RWPE1 (cell line): ENCODE data around the gene FAM227A.
A peak's percentile ranks its signal among the peaks of the same experiment; 100 is the strongest.

ENCODE experiments used
- CTCF ChIA-PET: fragments of 350-600 bp; sonication (Branson Sonifier 250); formaldehyde crosslinking; extraction: SDS; loops from one replicate; lab custom pipeline; 2021; lab: Yijun Ruan, JAX
- POLR2A ChIA-PET: fragments of 400-600 bp; formaldehyde crosslinking; extraction: SDS; loops from one replicate; lab custom pipeline; 2020; ENCODE audit warnings: antibody characterized with exemption; ENCODE audit not compliant: low non-redundant PET; lab: Yijun Ruan, JAX
- DNase-seq: peaks from one replicate; pipeline ENCODE4 v3.0.0; 2012; ENCODE audit warnings: low spot score
- H3K27ac ChIP-seq: fragments of 450-650 bp; 2 replicates; pipeline ENCODE4 v1.5.1; 2017
- TF ChIP-seq, protein P1 (sequence below): fragments of 450-650 bp; conservative IDR thresholded peaks from 2 replicates; pipeline ENCODE4 v1.5.1; 2017; ENCODE audit warnings: low read depth, mild to moderate bottlenecking

FAM227A gene

DNA sequence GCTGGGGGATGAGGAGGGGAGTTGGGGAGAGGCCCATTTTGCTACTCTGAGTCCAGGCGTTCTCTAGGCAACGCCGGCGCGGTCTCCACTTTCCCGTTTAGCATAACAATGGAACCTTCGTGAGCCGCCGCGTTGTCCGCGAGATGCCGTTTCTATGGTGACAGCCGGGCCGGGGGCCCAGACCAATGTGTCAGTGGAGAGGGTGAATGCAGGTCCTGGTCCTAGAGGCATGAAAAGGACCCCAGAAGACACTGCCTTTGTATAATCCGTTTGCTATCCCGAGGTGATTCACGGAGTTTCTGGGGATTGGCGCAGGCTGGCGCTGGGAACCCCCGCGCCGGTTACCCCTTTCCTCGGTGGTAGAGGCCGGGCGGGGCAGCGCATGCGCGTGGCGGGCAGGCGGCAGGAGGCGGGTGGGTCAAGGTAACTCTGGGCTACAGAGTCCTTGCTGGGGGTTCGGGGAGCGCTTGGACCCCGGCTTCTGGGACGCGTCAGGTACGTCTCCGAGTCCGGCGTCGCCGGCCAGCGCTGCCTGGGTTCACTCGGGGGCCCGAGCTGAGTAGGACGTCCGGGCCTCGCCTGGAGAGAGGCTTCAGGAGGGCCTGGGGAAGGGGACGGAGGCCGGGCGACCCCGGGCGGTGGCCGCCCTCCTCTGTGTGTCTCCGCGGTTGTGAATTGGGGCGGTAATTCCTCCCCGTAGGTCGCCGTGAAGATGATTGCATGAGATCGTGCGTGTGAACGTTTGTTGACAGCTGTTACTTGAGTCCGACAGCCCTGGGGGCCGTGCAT is at the start of gene FAM227A, which contains the start of gene CBY1:
TSS of gene FAM227A (minus strand) at position 137 of the 789 bp plus-strand sequence. CDS start 6,224 bp downstream, outside the sequence.
TSS of gene CBY1 (plus strand) at position 383 of the 789 bp plus-strand sequence. CDS start 11,417 bp downstream, outside the sequence.
- TF ChIP-seq, protein P1, sequence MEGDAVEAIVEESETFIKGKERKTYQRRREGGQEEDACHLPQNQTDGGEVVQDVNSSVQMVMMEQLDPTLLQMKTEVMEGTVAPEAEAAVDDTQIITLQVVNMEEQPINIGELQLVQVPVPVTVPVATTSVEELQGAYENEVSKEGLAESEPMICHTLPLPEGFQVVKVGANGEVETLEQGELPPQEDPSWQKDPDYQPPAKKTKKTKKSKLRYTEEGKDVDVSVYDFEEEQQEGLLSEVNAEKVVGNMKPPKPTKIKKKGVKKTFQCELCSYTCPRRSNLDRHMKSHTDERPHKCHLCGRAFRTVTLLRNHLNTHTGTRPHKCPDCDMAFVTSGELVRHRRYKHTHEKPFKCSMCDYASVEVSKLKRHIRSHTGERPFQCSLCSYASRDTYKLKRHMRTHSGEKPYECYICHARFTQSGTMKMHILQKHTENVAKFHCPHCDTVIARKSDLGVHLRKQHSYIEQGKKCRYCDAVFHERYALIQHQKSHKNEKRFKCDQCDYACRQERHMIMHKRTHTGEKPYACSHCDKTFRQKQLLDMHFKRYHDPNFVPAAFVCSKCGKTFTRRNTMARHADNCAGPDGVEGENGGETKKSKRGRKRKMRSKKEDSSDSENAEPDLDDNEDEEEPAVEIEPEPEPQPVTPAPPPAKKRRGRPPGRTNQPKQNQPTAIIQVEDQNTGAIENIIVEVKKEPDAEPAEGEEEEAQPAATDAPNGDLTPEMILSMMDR: no peak
- CTCF ChIA-PET: interaction anchor here (0.5 to 0.6 kb wide), 2 partner anchors 12 to 19 kb away, joined by 3 to 5 read pairs; no protein-coding TSS in a partner anchor

DNA sequence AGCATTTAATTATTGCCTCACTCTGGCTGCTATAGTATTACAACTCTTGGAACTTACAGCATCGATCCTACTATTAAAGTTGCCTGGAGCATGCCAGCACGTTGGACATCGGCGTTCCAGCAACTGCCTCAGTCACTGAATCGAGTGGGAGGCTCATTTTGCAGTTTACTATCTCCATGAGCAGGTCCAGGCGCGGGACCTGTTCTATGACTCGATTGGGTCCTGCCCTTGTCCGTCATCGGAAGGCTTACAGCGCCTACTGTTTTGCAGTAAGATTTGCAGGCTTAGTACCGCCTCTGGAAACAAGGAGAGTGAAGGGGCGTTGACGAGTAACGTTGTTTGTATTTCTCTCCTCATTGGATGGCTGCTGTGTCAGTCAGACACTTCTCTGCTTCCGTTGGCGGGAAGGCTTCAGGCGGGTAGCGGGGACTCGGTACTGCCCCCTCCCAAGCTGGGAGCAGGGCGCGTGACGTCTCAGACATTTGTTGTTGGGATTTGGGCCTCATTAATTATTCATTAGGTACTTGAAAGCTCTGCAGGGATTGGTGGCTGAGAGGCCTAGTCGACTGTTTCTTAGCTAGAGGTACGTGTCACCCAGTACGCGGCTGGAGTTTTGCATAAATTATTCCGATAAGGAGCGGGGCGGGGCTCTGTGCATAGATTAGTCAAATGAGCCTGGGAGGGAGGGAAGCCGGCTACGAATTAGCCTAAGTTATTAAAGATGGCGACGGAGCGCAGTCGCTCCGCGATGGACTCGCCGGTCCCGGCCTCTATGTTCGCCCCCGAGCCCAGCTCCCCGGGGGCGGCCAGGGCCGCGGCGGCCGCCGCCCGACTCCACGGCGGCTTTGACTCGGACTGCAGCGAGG is 49.3 kb upstream of the FAM227A start, which contains the start of gene GTPBP1:
TSS of gene GTPBP1 (plus strand) at position 710 of the 866 bp plus-strand sequence. CDS start at position 722, 12 bp downstream.
- H3K27ac ChIP-seq: peak within 1 kb of the TSS; percentile 88
- CTCF ChIA-PET: interaction anchor here (0.8 kb wide), 1 partner anchor 653 kb away, joined by 3 read pairs; no protein-coding TSS in a partner anchor
- TF ChIP-seq, protein P1: no peak
- peak; percentile 97 for DNase-seq
- POLR2A ChIA-PET: interaction anchor here (0.6 kb wide), 2 partner anchors 52 to 336 kb away, joined by 3 to 8 read pairs; no protein-coding TSS in a partner anchor

More for the DNA sequence above, at the start of gene FAM227A, which contains the start of gene CBY1:
- H3K27ac ChIP-seq: peak within 1 kb of the TSS; percentile 93
- POLR2A ChIA-PET: no interaction called here
- DNase-seq: peak; percentile 93

DNA sequence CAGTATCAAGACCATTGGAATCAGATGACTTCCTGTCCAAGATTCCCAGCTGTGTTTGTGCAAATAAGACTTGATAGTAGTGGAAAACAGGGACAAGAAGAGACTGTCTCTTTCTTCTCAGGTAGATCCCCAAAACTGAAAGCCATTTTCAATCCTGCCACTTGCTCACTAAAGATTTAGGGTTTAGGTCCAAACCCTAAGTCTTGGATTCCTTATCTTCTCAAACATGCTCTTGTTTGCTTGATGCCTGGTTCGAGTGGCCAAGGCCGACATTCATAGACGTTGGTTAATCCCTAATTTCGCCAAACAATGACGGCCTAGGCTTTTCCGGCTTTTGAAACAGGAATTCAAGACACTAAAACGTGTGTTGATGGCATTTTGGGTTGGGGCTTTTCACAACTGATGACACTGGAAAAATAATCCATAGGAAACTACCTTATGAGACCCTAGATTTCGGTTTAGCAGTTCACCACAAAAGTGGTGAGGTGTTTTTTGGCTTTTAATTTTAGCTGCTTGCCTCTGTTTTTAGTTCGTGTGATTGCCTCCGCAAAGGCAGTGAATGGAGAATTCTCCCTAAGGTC is 48.6 kb upstream of the FAM227A start:
- TF ChIP-seq, protein P1: no peak
- H3K27ac ChIP-seq: peak overlapping the region; percentile 88
- DNase-seq: no peak
- ChIA-PET CTCF (no interaction called here), POLR2A (no interaction called here)

DNA sequence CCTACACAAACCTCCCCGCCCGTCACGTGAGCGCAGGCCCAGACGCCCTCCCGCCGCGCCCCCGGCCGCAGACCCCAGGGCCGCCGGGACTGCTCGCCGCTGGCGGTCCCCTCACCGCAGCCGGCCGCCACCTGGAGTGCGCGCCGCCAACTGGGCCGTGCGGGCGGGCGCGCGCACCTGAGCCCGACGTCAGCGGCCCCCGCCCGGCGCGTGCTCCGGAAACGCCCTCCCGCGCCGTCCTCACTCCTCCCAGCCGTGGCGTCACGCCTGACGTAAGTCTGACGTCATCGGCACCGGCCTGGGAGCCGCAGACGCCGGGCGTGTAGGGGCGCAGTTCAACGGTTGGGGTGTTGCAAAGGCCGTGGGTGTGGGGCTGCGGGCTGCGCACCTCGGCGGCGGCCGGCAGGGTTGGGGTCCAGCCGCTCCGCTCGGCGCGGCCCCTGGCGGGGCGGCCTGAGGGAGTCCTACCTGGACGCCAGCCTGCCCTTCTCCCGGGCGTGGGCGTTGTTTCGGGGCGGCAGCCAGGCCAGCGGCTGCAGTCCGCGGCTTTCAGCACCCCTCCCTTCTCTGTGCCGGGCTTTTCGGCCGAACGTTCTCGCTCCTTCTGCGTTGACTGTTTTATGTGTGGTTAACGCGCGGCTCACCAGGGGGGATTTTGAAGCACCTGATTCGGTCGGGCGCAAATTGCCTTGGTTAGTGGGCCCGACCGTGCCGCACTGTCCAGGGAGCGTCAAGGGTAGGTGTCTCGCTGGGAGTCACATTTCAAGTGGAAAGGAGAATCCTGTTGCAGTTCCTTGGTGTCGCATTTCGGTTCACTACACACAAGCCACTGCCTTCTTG is 44.8 kb upstream of the FAM227A start, which contains the start of gene JOSD1:
TSS of gene JOSD1 (minus strand) at position 155 of the 840 bp plus-strand sequence. CDS start 956 bp downstream, outside the sequence.
- CTCF ChIA-PET: no interaction called here
- peak within 1 kb of the TSS; percentile 90 for H3K27ac ChIP-seq
- POLR2A ChIA-PET: no interaction called here
- TF ChIP-seq, protein P1: no peak
- peak; percentile 73 for DNase-seq

DNA sequence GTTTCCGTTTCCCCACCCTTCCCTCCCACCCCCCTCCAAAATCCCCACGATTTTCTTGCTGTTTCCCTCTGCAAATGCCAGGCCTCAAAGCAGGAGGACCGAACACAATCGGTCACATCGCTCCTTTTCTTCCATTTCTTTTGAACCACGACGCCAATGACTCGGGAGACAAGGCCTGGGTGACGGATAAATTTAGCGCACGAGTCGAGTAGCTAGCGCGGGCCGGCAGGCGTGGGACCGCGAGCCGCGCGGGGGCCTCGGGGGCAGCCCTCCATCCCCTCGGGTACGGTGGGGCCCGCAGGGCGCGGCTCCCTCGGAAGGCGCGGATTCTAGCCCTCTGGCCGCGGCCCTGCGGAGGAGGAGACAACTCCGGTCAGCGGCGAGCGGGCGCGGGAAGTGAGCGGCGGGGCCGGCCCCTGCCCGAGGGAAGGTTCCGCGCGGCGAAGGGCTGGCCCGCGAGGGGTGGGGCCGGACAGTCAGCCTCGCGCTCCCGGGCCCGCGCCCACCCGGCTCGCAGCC is 44.1 kb upstream of the FAM227A start:
- peak overlapping the region; percentile 90 for H3K27ac ChIP-seq
- DNase-seq: peak; percentile 41
- ChIA-PET POLR2A (no interaction called here), CTCF (interaction anchor here (2.0 kb wide), 1 partner anchor 19 kb away, joined by 7 read pairs; the partner anchor contains the start of gene TOMM22)
- TF ChIP-seq, protein P1: no peak
